ENCODE measurements around the gene CCNL2.

Gene CCNL2

GRCh38 chr1:1357871-1358432, 41.2 kb downstream of the CCNL2 start:
- H3K36me3 Mint-ChIP-seq (ENCODE audit: low read depth): no peaks in the 10 kb centered on the region
- H3K4me3 Mint-ChIP-seq: no peak overlapping the region
- no peak overlapping the region for H3K27ac Mint-ChIP-seq
- no peak for DNase-seq
- no peaks in the 10 kb centered on the region for H3K9me3 Mint-ChIP-seq
- H3K4me1 Mint-ChIP-seq (ENCODE audit: low read depth): peaks cover 13% of the 10 kb centered on the region
- peaks cover 35% of the 10 kb centered on the region for H3K27me3 Mint-ChIP-seq

- Mint-ChIP-seq H3K27me3 (peaks cover 44% of the 10 kb centered on the region), H3K4me1 (ENCODE audit: low read depth) (peaks cover 18% of the 10 kb centered on the region)
These were observed 42.2 kb downstream of the CCNL2 start for GRCh38 chr1:1356796-1357401.

GRCh38 chr1:1356166-1356795, 42.9 kb downstream of the CCNL2 start:
- no peak overlapping the region for H3K4me3 Mint-ChIP-seq
- no peak for DNase-seq
- peaks cover 43% of the 10 kb centered on the region for H3K27me3 Mint-ChIP-seq
- H3K27ac Mint-ChIP-seq: no peak overlapping the region
- no peaks in the 10 kb centered on the region for H3K36me3 Mint-ChIP-seq (ENCODE audit: low read depth)
- peaks cover 18% of the 10 kb centered on the region for H3K4me1 Mint-ChIP-seq (ENCODE audit: low read depth)
- no peaks in the 10 kb centered on the region for H3K9me3 Mint-ChIP-seq

More at GRCh38 chr1:1356796-1357401, 42.2 kb downstream of the CCNL2 start:
- DNase-seq: no peak
- Mint-ChIP-seq H3K9me3 (no peaks in the 10 kb centered on the region), H3K4me3 (no peak overlapping the region), H3K36me3 (ENCODE audit: low read depth) (no peaks in the 10 kb centered on the region), H3K27ac (no peak overlapping the region)

GRCh38 chr1:1355416-1355815, 43.7 kb downstream of the CCNL2 start:
- Mint-ChIP-seq H3K27ac (no peak overlapping the region), H3K36me3 (ENCODE audit: low read depth) (no peaks in the 10 kb centered on the region), H3K9me3 (no peaks in the 10 kb centered on the region), H3K4me3 (no peak overlapping the region), H3K27me3 (peaks cover 40% of the 10 kb centered on the region), H3K4me1 (ENCODE audit: low read depth) (peaks cover 18% of the 10 kb centered on the region)
- DNase-seq: no peak

GRCh38 chr1:1354271-1355247, 44.6 kb downstream of the CCNL2 start:
- Mint-ChIP-seq H3K4me1 (ENCODE audit: low read depth) (peaks cover 18% of the 10 kb centered on the region), H3K27me3 (peaks cover 40% of the 10 kb centered on the region), H3K9me3 (no peaks in the 10 kb centered on the region), H3K27ac (no peak overlapping the region), H3K4me3 (no peak overlapping the region), H3K36me3 (ENCODE audit: low read depth) (no peaks in the 10 kb centered on the region)
- DNase-seq: peak; percentile 59

- H3K27me3 Mint-ChIP-seq: peaks cover 36% of the 10 kb centered on the region
- no peaks in the 10 kb centered on the region for H3K36me3 Mint-ChIP-seq (ENCODE audit: low read depth)
- no peak overlapping the region for H3K4me3 Mint-ChIP-seq
- H3K4me1 Mint-ChIP-seq (ENCODE audit: low read depth): peaks cover 10% of the 10 kb centered on the region
- H3K9me3 Mint-ChIP-seq: no peaks in the 10 kb centered on the region
- DNase-seq: no peak
- no peak overlapping the region for H3K27ac Mint-ChIP-seq
These were observed 45.6 kb downstream of the CCNL2 start for GRCh38 chr1:1353389-1354151.

GRCh38 chr1:1352786-1353388, 46.2 kb downstream of the CCNL2 start:
- DNase-seq: no peak
- no peak overlapping the region for H3K4me3 Mint-ChIP-seq
- no peaks in the 10 kb centered on the region for H3K36me3 Mint-ChIP-seq (ENCODE audit: low read depth)
- H3K27ac Mint-ChIP-seq: no peak overlapping the region
- H3K4me1 Mint-ChIP-seq (ENCODE audit: low read depth): peaks cover 7% of the 10 kb centered on the region
- H3K27me3 Mint-ChIP-seq: peaks cover 35% of the 10 kb centered on the region
- H3K9me3 Mint-ChIP-seq: no peaks in the 10 kb centered on the region

- Mint-ChIP-seq H3K27ac (peak overlapping the region; percentile 60), H3K27me3 (peaks cover 26% of the 10 kb centered on the region), H3K36me3 (ENCODE audit: low read depth) (no peaks in the 10 kb centered on the region), H3K9me3 (no peaks in the 10 kb centered on the region), H3K4me1 (ENCODE audit: low read depth) (peaks cover 18% of the 10 kb centered on the region), H3K4me3 (peak overlapping the region; percentile 62)
- DNase-seq: no peak
These were observed 47.4 kb downstream of the CCNL2 start for GRCh38 chr1:1351511-1352427.

GRCh38 chr1:1349256-1350012, 49.7 kb downstream of the CCNL2 start, which contains the start of gene DVL1:
Gene DVL1 (minus strand): TSS chr1:1349418. CDS start chr1:1349065, 353 bp downstream.
- Mint-ChIP-seq H3K27ac (peak within 1 kb of the TSS; percentile 77), H3K36me3 (ENCODE audit: low read depth) (no peaks in the 10 kb centered on the region), H3K4me3 (peak within 1 kb of the TSS; percentile 82), H3K4me1 (ENCODE audit: low read depth) (peaks cover 37% of the 10 kb centered on the region), H3K9me3 (no peaks in the 10 kb centered on the region), H3K27me3 (peaks cover 25% of the 10 kb centered on the region)
- peak; percentile 82 for DNase-seq

GRCh38 chr1:1348420-1349255, 50.5 kb downstream of the CCNL2 start:
- H3K27ac Mint-ChIP-seq: peak overlapping the region; percentile 77
- peaks cover 35% of the 10 kb centered on the region for H3K4me1 Mint-ChIP-seq (ENCODE audit: low read depth)
- H3K27me3 Mint-ChIP-seq: peaks cover 18% of the 10 kb centered on the region
- no peak for DNase-seq
- H3K4me3 Mint-ChIP-seq: peak overlapping the region; percentile 82
- no peaks in the 10 kb centered on the region for H3K36me3 Mint-ChIP-seq (ENCODE audit: low read depth)
- no peaks in the 10 kb centered on the region for H3K9me3 Mint-ChIP-seq

- H3K27ac Mint-ChIP-seq: peak overlapping the region; percentile 77
- DNase-seq: no peak
- H3K4me3 Mint-ChIP-seq: peak overlapping the region; percentile 82
- H3K4me1 Mint-ChIP-seq (ENCODE audit: low read depth): peaks cover 35% of the 10 kb centered on the region
- H3K36me3 Mint-ChIP-seq (ENCODE audit: low read depth): no peaks in the 10 kb centered on the region
- peaks cover 10% of the 10 kb centered on the region for H3K27me3 Mint-ChIP-seq
- no peaks in the 10 kb centered on the region for H3K9me3 Mint-ChIP-seq
These were observed 51.3 kb downstream of the CCNL2 start for GRCh38 chr1:1347663-1348419.

All from activated T-cell treated with anti-CD3 and anti-CD28 coated beads, Interleukin-2, amount 50 U/mL, for 24 hours (primary cell).